ENCODE results near the gene CDS1.

The CDS1 gene

DNA sequence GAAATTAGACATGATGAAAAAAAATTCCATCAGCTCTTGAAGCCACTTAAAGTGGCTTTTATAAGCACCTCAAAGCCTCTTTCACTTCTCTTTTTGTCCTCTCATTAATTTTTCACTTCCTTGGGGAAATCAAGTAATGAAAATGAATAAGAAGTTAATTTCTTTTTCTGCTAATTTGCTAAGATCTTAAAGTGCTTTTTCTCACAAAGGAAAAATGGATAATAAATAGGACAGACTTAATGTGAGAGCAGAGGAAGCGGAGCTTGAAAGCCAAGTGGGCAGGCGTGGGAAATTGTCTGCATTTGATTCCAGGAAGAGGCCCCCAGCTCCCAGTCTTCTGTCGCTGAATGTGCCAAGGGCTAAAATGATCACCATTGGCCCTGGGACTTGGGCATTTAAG lies 28.6 kb downstream of the CDS1 start:
- TF ChIP-seq TAF1 (IDR thresholded peaks at IDR 0.05; ENCODE audit: borderline replicate concordance, insufficient read depth, low read length), result no peak
- TF ChIP-seq POLR2AphosphoS5 (IDR thresholded peaks at IDR 0.05; ENCODE audit: low read depth, low read length), result no peak
- TF ChIP-seq REST (IDR thresholded peaks at IDR 0.05; ENCODE audit: insufficient read depth in 1 of 2, low read depth in 2 of 2, low read length in 2 of 2), result no peak
- no peak for TF ChIP-seq SIN3A (IDR thresholded peaks at IDR 0.05; ENCODE audit: borderline replicate concordance, insufficient read depth, low read length)
- no peak for TF ChIP-seq FOXP2 (optimal IDR thresholded peaks at IDR 0.05; ENCODE audit: borderline replicate concordance, extremely low read depth, extremely low read length, insufficient read depth)

DNA sequence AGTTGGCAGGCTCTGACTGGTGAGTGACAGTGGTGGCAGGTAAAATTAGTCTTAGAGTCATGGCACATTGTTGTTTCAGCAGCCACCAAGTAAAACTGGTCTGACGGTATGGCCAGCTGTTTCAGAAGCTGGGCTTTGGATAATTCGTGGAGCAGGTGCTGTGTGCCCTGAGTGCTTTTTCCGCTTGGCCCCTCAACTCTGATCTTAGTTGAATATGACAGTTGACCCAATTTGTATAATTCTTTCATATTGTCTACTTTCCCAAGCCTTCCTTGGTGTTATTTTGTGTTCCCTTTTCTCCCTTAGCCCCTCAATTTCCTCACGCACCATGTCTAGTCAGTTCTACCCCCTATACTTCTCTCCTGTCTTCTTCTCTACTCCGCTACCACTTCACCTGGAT lies 32.0 kb downstream of the CDS1 start:
- TF ChIP-seq TAF1 (IDR thresholded peaks at IDR 0.05; ENCODE audit: borderline replicate concordance, insufficient read depth, low read length), result no peak
- TF ChIP-seq SIN3A (IDR thresholded peaks at IDR 0.05; ENCODE audit: borderline replicate concordance, insufficient read depth, low read length), result no peak
- TF ChIP-seq FOXP2 (optimal IDR thresholded peaks at IDR 0.05; ENCODE audit: borderline replicate concordance, extremely low read depth, extremely low read length, insufficient read depth), result no peak
- TF ChIP-seq REST (IDR thresholded peaks at IDR 0.05; ENCODE audit: insufficient read depth in 1 of 2, low read depth in 2 of 2, low read length in 2 of 2), result no peak
- TF ChIP-seq POLR2AphosphoS5 (IDR thresholded peaks at IDR 0.05; ENCODE audit: low read depth, low read length), result no peak

DNA sequence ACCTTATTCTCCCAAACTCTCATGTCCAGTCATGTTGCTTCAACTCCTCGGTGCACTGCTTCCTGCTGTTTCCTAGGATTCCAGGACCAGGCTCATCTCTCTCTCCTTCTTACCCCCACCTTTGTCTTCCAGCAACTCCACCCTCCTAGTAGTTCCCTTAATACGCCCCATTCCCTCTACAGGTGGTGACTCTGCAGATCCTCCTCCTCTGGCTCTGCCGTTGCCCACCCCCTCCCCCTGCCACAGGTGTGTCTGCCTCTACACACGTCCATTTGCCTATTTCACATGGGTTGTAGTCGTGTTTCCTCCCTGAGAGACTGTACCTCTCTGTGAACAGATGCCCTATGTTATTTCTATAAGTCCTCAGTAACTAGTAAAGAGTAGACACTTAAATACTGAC lies 32.4 kb downstream of the CDS1 start:
- TF ChIP-seq REST (IDR thresholded peaks at IDR 0.05; ENCODE audit: insufficient read depth in 1 of 2, low read depth in 2 of 2, low read length in 2 of 2) (no peak), POLR2AphosphoS5 (IDR thresholded peaks at IDR 0.05; ENCODE audit: low read depth, low read length) (no peak)

- no peak for TF ChIP-seq TAF1 (IDR thresholded peaks at IDR 0.05; ENCODE audit: borderline replicate concordance, insufficient read depth, low read length)
- TF ChIP-seq SIN3A (IDR thresholded peaks at IDR 0.05; ENCODE audit: borderline replicate concordance, insufficient read depth, low read length), result no peak
- no peak for TF ChIP-seq POLR2AphosphoS5 (IDR thresholded peaks at IDR 0.05; ENCODE audit: low read depth, low read length)
Measured at GRCh38 chr4:84622959-84623358, 40.0 kb downstream of the CDS1 start.

- TF ChIP-seq FOXP2 (optimal IDR thresholded peaks at IDR 0.05; ENCODE audit: borderline replicate concordance, extremely low read depth, extremely low read length, insufficient read depth) (no peak), SIN3A (IDR thresholded peaks at IDR 0.05; ENCODE audit: borderline replicate concordance, insufficient read depth, low read length) (no peak), TAF1 (IDR thresholded peaks at IDR 0.05; ENCODE audit: borderline replicate concordance, insufficient read depth, low read length) (no peak)
Measured at GRCh38 chr4:84623661-84624060, 40.7 kb downstream of the CDS1 start.

DNA sequence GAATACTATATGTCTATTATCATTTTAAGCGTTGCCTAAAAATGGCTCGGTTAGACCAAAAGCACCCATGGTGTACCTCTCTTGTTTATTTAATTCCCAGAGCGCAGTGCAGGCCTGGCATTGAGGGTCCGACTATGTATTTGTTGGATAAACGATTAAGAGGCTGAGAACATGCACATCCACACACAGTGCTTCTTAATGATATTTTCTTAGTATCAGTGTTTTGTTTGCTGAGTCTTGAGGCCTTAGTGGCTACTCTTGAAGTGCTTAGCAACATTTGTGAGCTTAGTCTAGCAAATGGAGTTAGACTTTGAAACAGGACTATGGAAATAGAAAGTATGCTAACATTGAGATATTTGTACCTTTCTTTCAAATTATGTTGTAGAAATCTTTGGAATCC lies 43.7 kb downstream of the CDS1 start:
- TF ChIP-seq TAF1 (IDR thresholded peaks at IDR 0.05; ENCODE audit: borderline replicate concordance, insufficient read depth, low read length) (no peak), SIN3A (IDR thresholded peaks at IDR 0.05; ENCODE audit: borderline replicate concordance, insufficient read depth, low read length) (no peak), REST (IDR thresholded peaks at IDR 0.05; ENCODE audit: insufficient read depth in 1 of 2, low read depth in 2 of 2, low read length in 2 of 2) (no peak), POLR2AphosphoS5 (IDR thresholded peaks at IDR 0.05; ENCODE audit: low read depth, low read length) (no peak), FOXP2 (optimal IDR thresholded peaks at IDR 0.05; ENCODE audit: borderline replicate concordance, extremely low read depth, extremely low read length, insufficient read depth) (no peak)
